Measurements from ENCODE around the gene ANKFY1. TPM values are rescaled to one million over a fixed set of nuclear protein-coding genes. Genes with fewer than 3 reads are reported as not detected.
"Not testable (repeated sequence)": the region's sequence is repeated elsewhere in the genome, so short reads cannot be mapped to it uniquely, and the experiment has no call there.

Gene ANKFY1
- total RNA-seq, 1 experiment from 2014 or later, result 12.0 TPM

GRCh38 chr17:4220655-4221054 lies 43.1 kb downstream of the ANKFY1 start:
- DNase-seq (ENCODE audit: low spot score), result no peak

GRCh38 chr17:4219241-4219640 lies 44.5 kb downstream of the ANKFY1 start:
- no peak for DNase-seq (ENCODE audit: low spot score)

DNA sequence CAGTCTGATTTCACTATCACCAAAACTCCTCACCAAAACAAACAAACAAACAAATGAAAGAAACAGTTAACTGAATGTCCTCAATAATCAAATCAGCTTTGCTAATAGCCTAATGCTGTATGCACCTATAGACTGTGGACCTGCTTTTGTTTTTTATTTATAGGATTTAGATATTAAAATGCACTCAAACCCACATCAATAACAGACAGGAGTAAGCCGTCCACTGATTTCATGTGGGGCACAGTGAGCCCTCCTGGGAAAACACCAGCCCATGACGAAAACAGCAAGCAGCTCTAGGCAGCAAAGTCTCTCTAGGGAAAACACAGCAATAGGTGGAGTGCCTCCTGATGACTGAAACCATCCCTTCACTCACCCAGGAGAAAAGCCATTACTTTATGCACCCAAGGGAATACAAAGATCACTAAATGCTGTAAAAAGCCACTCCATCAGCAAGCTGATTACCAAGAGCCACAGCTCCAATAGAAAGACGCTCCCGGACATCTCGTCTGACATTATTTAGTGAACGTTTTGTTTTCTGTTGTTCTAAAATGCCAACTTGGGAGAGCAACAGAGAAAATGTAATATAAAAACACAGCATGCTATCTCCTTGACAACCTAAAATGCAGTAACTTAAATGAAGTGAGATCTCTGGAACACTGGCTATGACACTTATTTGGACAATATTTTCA lies 47.8 kb downstream of the ANKFY1 start:
- no peak for DNase-seq (ENCODE audit: low spot score)

- DNase-seq (ENCODE audit: low spot score), result no peak
Measured at GRCh38 chr17:4214157-4214556, 49.6 kb downstream of the ANKFY1 start.

DNA sequence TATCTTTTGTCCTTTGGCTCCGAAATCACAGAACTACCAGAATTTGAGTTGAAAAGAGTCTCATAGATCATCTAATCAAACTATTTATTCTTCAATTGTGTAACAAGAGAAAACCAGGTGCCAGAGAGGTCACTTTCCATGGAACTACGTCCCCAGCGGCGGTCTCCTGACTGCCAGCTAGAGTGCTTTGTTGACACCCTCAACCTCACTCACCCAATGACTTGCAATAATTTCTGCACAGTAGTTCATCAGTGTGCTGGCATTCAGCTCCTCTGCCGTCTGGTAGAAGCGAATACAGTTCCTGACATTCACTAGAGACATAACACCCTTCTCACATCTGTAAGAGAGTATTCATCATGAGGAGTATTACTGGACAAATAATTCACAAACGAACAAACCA lies 54.2 kb downstream of the ANKFY1 start:
- no peak for DNase-seq (ENCODE audit: low spot score)

DNA sequence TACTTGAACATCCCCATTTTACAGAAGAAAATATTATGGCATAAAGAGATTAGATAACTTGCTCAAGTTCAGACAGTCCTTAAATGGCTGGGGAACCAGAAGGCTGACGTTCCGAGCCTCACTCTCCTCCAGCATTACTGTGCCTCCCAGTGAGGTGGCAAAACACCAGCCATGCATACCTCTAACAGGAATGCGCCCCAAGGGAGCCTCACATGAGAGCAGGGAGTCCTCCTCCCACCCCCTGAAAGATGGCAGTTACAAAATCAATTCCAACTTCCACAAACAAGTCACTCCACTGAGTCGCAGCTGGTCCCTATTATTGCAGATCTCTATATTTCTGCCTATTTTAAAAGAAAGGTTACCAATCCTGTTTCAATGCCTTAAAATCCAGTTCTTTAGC lies 55.5 kb downstream of the ANKFY1 start:
- no peak for DNase-seq (ENCODE audit: low spot score)

GRCh38 chr17:4206962-4207361 lies 56.8 kb downstream of the ANKFY1 start:
- no peak for DNase-seq (ENCODE audit: low spot score)

GRCh38 chr17:4205917-4206316 lies 57.9 kb downstream of the ANKFY1 start:
- DNase-seq (ENCODE audit: low spot score), result no peak

DNA sequence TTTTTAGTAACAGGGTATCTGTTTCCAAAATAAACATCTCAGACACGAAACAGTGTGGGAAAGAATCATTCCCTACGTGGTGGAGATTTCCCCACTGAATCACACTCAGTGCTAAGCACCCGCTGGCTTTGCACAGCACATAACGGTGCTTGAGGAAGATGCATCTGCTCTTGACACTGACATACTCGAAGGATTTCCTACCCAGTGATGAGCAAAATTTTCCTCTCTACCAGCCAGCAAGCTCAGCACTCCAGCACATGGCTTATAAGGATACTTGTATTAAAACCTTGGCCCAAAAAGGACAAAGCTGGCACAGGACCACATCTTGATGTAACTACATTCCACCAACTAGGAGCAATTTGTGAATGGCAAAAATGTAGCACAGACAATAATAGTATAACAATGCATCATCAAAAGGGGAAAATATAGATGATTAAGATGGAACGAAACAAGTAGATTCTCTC lies 59.0 kb downstream of the ANKFY1 start:
- DNase-seq (ENCODE audit: low spot score), result no peak

GRCh38 chr17:4204190-4204589 lies 59.6 kb downstream of the ANKFY1 start:
- no peak for DNase-seq (ENCODE audit: low spot score)

DNA sequence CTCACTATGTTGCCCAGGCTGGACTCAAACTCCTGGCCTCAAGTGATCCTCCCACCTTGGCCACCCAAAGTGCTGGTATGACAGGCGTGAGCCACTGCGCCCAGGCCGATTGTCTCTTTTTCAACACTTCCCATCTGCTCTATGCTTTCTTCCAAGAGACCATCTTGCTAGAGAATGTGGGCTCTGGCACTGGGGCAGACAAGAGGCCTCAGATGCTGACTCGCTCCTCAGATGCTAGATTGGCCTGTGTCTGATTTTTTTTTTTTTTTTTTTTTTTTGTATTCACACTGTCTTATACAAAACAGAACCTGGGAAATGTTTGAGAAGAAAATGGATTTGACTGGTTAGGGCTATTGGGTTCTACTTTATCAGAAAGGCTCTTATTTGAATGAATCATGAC lies 62.6 kb downstream of the ANKFY1 start:
- no peak for DNase-seq (ENCODE audit: low spot score)

GRCh38 chr17:4199818-4200402 lies 63.9 kb downstream of the ANKFY1 start:
- peak; percentile 10 for DNase-seq (ENCODE audit: low spot score)

DNA sequence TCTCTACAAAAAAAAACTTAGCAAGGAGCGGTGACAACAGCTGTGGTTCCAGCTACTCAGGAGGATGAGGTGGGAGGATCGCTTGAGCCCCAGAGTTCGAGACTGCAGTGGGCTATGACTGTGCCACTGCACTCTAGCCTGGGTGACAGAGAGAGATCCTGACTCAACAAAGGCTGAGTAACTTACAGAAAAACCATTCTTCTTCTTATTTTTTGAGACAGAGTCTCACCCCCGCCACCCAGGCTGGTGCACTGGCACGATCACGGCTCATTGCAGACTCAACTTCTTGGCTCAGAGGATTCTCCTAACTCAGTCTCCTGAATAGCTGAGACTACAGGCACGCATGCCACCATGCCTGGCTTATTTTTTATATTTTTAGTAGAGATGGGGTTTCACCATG lies 64.8 kb downstream of the ANKFY1 start:
- no peak for DNase-seq (ENCODE audit: low spot score)

DNA sequence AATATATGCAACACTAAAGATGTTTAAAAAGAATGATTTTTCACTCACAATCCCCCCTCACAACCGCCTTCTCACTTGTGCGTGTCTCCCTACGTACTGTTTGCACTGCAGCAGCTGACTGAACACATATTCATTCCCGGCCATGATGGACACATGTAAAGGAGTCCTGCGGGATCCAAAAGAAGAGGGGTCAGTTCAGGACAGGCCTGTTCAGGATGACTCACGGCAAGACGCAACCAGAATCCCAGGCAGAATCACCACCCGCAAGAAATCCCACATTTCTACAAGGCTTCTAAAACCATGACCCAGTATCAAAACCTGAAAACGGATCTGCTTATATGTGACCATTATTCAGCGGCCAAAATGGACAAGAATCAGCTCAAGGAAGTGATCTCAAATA lies 68.5 kb downstream of the ANKFY1 start:
- no peak for DNase-seq (ENCODE audit: low spot score)

GRCh38 chr17:4194796-4195195 lies 69.0 kb downstream of the ANKFY1 start:
- no peak for DNase-seq (ENCODE audit: low spot score)

DNA sequence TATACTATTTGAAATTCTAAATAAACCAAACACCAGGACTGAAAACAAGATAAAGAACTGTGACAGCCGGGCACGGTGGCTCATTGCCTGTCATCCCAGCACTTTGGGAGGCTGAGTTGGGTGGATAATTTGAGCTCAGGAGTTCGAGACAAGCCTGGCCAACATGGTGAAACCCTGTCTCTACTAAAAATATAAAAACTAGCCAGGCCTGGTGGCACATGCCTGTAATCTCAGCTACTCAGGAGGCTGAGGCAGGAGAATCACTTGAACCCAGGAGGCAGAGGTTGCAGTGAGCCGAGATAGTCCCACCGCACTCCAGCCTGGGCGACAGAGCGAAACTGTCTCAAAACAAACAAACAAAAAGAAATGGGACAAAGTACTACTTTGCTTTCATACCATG lies 73.0 kb downstream of the ANKFY1 start:
- DNase-seq (ENCODE audit: low spot score), result not testable (repeated sequence)

- no peak for DNase-seq (ENCODE audit: low spot score)
Measured at GRCh38 chr17:4189280-4189679, 74.5 kb downstream of the ANKFY1 start.

DNA sequence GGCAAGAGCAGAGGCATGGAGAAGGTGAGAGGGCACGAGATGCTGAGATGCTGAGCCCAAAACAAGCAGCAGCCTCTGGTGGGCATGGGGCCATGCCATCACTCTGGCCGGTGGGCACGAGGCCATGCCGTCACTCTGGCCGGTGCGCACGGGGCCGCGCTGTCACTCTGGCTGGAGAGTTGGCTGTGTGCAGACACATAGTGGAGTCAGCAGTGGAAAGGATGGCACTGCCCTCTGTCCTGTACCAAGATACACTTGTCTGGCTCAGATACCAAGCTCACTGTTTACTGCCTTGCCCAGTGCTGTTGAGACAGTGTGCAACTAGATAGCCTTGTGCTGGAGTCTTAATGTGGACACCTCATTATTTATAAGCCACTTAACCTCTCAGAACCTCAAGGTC lies 75.7 kb downstream of the ANKFY1 start:
- DNase-seq (ENCODE audit: low spot score), result no peak

GRCh38 chr17:4187076-4187475 lies 76.7 kb downstream of the ANKFY1 start:
- DNase-seq (ENCODE audit: low spot score), result no peak

- no peak for DNase-seq (ENCODE audit: low spot score)
Measured at GRCh38 chr17:4186357-4186881, 77.4 kb downstream of the ANKFY1 start.

DNA sequence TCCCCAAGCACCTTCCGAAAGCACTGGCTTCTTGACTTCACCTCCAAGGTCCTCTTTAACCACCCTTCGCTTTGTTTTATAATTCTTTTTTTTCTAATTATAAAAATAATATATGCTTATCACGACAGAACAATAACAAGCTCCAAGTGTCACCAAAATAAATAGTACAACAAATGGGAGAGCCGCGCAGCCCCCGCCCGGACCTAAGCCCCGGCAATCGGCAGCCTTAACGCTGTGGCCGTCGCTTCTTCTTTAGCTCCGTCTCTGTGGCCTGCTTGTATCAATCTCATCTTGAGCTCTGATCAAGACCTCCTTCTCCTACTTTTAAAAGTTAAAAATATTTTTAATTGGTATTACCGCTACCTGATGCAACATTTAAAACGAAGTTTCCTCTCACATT lies 78.1 kb downstream of the ANKFY1 start:
- DNase-seq (ENCODE audit: low spot score), result no peak

DNA sequence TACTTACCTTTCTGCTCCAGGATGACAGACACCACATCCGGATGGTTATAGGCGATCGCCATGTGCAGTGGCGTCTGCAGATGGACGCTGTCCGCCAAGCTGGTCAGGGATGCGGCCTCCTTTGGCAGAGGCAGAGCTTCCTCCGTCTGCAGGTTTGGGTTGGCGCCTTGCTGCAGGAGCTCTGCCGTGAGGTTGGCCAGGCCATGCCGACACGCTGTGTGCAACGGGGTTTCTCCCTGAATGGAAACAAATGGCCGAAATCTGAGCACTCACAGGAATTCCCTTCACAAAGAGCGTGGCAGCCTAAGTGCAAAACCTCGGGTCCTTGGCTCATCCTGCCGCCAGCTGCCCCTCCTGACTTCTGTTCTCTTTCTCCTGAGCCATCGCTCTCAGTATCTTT lies 79.0 kb downstream of the ANKFY1 start:
- DNase-seq (ENCODE audit: low spot score), result no peak

DNA sequence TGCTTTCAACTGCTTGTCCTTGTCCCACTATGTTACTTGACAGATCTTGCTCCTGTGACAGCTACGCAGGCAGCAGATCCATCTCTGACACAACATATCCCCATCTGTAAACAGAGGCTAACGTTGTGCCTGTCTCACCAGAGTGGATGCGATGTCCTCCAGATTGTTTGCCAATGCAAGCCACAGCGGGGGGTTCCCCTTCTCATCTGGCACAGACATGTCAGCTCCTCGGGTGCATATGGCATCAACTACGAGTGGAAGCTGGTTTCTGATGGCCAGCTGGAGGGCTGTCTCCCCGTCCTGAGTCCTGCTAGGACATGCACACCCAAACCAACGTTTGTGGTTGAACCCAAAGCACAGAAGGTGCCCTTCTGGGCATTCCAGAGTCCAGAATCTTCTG lies 81.7 kb downstream of the ANKFY1 start:
- DNase-seq (ENCODE audit: low spot score), result no peak

DNA sequence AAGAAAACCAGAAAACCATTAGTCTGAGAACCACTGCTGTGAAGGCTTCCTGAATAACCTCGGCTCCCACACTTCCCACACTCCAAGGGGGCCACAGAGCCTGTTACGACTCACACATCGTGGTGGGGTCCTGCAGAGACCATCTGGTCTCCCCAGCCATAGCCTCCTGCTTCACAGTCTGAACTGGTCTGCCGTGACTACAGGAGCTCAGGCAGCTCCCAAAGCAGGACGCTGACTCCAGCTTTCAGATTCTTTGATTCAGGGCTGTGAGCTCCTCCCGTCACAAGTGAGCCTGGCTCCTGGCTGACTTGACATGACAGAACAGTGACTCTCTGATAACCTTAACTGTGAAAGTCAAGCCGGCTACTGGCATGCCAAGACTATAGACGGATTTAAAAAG lies 83.0 kb downstream of the ANKFY1 start:
- DNase-seq (ENCODE audit: low spot score), result no peak
